OCI-M1 (cell line): ENCODE measurements around the gene ARHGEF4.

ENCODE experiments used
- DNase-seq: peaks from one replicate; lab custom pipeline; 2025; lab: John Stamatoyannopoulos, UW

Gene ARHGEF4

GRCh38 chr2:130834931-130835765 lies 1.6 kb upstream of the ARHGEF4 start:
- no peak for DNase-seq

GRCh38 chr2:130835766-130836015 lies 1.0 kb upstream of the ARHGEF4 start:
- DNase-seq, result no peak

DNA sequence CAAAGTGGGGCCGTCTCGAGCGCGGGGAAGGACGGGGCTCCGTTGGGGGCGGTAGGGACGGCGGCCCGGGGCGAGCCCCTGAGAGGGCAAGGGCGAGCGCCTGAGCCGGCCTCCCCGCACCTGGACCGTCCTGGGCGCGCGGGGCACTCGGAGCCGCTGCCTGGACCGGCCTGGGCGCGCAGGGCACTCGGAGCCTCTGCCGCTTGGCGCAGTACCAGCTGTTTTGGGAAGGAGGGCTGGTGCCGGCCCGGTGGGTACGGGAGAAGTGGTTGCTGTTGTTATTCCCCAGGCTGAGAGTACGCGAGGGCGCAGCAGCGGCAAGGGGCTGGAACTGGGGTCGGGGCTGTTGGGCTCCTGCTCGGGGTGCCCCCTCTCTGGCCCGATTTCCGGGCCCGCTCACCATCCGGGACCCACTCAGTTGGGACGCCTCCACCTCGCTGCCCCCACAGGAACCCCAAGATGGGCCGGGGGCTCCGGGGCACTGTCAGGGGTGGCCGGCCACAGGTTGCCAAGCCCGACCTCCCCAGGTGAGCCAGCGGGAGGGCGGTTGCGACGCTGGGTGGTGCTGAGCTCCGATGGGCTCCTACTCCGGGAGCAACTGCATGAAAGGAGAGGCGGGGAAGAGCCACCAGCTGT lies 579 bp downstream of the ARHGEF4 start:
- DNase-seq, result no peak

DNA sequence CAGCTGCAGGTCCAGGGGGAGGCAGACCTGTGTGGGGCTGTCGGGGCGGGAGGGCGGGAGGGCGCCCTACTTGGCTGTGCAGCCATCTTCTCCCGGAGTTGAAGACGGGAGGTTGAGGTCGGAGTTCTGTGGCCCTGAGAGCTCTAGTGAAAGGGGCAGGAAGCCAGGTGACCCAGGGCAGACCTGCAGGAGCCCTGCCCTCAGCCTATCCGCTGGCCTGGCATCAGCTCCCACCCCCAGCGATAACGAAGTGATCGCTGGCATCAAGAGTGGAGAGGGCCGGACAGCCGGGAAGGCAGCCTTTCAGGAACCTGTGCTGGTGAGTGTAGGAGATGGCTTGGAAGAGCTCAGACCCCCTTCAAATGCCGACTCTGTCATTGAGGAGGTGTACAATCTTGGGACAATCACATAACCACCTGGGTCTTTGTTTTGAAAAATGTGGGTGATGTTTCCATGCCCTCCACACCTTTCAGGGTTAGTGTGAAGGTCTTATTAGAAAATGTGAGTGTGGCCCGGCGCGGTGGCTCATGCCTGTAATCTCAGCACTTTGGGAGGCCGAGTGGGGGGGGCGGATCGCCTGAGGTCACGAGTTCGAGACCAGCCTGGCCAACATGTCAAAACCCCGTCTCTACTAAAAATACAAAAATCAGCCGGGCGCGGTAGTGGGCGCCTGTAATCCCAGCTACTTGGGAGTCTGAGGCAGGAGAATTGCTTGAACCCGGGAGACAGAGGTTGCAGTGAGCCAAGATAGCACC lies 1.3 kb downstream of the ARHGEF4 start:
- DNase-seq, result no peak

DNA sequence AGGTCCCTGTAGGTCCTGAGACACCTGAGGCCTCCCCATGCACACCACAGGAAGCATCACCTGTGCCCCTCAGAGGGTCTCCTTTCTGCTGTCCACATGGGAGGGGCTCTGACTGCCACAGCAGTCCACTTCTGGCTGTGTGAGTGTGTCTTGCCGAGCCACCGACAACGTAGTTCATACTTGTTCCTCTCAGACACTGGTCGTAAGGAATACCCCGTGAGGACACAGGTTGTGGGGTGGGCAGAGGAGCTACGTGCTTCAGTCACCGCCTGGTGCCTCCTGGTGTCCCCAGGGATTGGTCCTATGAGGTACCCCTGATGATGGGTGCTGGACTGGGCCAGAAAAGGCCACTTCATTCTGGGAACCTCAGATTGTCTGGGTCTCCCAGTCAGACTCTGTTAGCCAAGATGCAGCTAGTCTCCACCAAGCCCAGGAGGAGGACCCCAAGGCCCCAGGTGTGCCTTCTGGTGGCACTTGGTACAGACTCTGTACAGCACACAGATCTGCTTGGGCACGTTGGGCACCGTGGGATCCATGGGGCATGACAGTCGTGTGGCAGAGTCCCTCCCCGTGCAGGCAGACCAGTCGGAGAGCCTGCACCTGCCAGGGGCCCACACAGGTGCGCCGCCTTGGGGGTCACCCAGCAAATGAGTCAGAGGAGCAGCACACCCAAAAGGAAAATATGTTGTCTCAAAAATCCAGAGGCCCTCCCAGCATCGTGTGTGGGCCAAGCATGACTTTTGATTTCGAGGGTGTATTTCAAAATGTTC lies 2.5 kb downstream of the ARHGEF4 start:
- no peak for DNase-seq

DNA sequence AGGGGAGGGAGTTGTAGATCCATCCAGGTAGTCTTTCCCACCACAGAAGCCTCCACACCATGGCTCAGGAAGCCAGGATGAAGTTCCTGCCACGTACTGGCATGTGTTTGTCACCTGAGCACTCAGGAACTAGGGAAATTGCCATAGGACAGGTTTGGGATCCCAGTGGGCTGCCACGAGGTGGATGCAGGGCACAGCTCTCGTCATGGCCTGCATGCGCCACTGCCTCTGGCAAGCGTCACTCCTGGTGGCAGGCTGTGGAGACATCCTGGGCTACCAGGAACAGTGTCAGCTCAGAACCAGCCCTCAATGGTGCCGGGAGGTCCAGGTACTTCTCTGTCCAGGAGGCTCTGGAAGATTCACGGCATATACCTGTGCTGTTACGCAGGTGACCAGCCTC lies 3.8 kb downstream of the ARHGEF4 start:
- no peak for DNase-seq

DNA sequence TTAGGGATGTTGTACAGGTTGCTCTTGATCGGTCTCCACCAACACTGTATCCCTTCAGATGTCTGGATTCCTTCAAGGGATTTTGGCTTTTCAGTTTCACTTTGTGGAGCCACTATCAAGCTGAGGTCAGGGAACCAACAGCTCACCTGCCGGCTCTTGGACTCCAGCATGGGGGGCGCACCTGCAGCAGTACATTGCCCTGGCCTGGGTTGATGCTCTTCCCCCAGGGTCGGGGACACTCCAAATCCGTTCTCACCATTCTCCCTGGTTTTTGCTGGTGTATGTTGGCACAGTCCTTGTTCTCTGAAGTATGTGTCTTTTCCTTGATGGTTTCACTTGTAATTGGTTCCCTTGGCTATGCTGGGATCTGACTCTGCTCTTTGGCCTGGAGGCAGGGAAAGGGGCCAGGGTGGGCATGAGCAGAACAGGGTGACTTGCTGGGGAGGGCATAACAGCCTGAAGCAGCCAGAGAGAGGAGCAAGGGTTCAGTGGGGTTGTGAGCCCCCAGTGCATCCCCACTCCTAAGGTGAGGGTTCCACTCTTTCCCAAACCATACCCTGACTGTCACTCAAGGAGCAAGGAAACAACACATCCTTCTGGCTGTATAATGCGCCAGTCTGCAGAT lies 5.1 kb downstream of the ARHGEF4 start:
- no peak for DNase-seq

GRCh38 chr2:130842770-130843169 lies 6.1 kb downstream of the ARHGEF4 start:
- DNase-seq, result no peak

GRCh38 chr2:130843321-130843985 lies 6.7 kb downstream of the ARHGEF4 start:
- no peak for DNase-seq

DNA sequence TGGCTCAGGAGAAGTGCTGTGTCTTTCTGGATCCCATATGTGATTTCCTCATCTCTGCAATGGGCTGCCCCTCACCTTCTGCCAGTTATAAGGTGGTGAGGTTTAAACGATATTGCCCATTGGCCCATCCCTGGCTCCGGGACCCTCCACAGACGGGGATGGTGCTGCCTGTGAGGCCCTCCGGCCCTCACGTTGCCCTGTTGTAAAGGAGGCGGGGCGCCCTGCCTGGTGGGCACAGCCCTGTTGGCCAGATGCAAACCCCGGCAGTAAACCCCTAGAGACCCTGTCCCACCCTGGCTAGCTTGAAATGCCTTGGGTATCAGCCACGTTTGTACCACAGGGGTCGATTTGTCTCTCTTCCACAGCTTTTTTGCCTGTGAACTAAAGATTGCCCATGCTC lies 7.4 kb downstream of the ARHGEF4 start:
- DNase-seq, result no peak

- no peak for DNase-seq
Measured at GRCh38 chr2:130845505-130846085, 8.9 kb downstream of the ARHGEF4 start.

- DNase-seq, result no peak
Measured at GRCh38 chr2:130846233-130846632, 9.5 kb downstream of the ARHGEF4 start.

DNA sequence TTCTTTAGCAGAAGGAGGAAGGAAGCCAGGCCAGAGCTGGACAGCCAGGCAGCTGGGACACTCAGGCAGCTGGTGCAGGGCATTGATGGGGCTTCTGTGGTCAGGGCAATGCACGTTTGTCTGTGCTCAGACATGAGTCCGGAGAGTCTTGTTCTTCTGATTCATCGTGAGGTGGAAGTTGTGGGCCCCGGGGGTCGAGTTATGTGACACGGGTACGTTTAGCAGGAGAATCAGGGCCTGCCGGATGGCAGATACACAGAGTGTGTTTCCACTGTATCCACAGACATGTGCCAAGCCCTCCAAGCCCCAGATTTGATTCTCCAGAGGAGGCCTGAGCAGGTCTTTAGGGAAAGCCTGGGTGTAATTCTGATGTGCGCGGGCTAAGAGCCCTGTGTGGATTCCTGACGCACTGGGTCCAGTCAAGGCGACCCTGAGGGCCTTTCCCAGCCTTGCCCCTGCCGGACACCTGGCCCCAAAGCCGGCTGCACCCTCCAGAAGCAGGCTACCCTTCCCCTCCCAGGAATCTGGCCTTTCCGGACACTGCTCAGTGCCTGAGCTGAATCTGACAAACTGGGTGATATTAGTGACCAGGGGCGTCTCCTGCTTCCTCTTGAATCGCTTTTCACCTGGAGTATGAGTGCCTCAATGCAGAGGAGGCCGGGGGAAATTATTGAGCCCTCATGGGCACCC lies 10.1 kb downstream of the ARHGEF4 start:
- no peak for DNase-seq

DNA sequence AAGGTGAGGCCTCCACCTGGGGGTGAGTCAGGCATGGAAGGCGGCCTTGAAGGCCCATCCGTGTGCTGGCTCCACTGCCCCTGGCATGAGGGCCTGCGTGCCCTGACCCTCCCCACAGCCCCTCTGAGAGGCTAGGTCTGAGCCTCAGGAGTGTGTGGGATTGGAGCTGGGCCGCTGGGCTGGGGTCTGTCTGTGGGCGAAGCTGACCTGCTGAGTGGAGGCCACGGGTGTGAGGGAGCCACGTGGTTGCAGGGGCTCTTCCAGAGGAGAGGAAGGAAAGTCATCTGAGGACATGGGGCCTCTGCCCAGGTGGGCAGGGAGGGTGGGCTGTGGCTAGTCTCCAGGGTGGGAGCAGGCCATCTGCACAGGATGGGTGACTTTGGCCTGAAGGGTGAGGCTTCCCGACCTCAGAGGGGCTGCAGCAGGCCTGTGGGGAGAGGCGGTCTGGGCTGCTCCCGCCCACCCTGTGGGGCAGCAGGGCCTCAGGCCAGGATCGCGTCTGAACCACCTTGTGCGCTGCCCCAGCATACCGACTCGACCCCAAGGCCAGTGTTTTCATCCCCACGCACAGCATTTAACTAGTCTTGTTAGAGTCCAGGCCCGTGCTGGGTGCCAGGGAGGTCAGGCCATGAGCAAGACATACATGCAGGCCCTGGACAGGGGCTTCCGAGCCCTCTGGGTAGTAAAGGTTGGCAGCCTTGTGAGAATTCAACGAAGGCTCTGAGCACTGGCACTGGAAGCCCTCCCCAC lies 11.2 kb downstream of the ARHGEF4 start:
- DNase-seq, result no peak

GRCh38 chr2:130848526-130849210 lies 12.0 kb downstream of the ARHGEF4 start:
- DNase-seq, result no peak

DNA sequence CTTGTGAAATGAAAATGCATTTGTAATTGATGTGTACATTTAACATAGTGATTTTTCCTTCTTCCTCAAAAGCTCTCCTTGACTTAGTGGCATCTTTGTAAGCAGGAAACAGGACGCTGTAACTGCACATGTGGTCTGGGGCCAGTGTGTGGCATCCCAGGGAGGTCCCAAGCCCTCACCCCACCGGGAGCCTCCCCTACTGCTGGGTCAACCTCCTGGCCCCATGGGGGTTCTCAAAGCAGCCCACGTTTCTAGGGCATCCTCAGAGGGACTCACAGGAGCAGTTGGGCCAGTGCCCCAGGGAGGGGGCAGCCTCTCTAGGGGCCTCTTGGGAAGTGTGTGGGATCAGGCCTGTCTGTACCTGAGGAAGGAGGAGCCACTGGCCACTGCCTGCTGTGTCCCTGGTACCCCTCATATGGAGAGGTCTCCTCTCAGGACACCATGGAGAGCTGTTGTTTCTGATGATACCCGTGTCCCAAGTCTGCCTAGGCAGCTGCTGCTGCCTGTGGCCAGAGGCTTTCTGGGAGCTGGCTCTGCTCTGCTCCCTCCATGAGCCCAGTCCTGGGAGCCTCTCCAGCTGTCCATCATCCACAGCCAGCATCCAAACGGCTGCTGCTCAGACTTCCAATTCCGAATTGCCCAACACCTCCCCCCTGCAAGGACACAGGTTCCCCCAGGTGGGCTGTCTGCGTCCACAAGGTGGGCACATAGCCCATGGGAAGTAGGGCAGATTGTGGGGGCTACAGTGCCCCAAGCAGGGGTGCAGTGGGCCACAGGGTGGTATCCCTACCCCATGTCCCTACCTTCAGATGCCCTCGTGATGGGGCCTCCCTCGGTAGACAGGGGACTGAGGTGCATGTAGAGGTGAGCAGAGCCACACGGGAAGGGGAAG lies 13.4 kb downstream of the ARHGEF4 start:
- no peak for DNase-seq

- DNase-seq, result no peak
Measured at GRCh38 chr2:130850788-130851623, 14.3 kb downstream of the ARHGEF4 start.
